ENCODE results near the gene GPR146. TPM values are rescaled to one million over a fixed set of nuclear protein-coding genes. Genes with fewer than 3 reads are reported as not detected.

The GPR146 gene
- total RNA-seq, 2 experiments from 2014 or later = 13.3 to 13.8 TPM

DNA sequence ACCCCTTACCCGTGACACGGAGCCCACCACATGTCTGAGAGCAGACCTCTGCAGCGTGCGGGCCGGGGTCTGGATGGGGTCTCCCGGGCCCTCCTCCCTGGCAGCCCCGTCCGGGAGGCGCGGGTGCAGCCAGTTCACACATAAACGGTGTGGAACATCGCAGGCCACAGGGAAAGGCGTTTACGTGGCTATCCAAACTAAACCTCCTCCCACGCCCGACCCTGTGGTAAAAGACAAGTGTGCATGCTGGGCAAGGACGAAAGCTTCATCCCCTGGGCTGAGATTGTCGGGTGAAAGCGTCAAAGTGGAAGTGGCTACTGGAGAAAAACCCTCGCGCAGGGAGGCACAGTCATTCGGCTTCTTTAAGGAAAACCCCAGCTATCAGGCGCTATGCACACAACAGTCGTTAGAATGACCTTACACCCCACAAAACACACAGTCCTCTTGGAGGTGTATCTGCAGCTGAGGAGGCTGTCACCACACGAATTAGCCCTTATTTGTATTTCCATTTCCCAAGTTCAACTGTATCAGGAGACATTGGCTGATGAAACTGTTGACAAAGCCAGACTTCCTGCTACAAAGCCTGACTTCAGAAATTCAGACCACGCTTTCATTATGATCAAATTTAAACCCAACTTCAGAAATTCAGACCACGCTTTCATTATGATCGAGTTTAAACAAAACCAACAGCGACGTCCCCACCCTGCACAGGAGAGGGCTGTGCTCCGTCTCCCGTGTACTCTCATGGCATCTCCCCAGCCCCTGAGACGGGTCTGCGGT, 58.9 kb downstream of the GPR146 start:
- POLR2A ChIA-PET = no interaction called here

GRCh38 chr7:1103789-1104515, 59.6 kb downstream of the GPR146 start:
- POLR2A ChIA-PET = interaction anchor here (0.5 kb wide), 1 partner anchor 12 kb away, joined by 3 read pairs; no protein-coding TSS in a partner anchor
- CTCF ChIA-PET = interaction anchor here (0.6 to 2.1 kb wide), 8 partner anchors 11 to 111 kb away, joined by 3 to 10 read pairs (median 4); a partner anchor contains a TSS
- Mint-ChIP-seq H3K4me1 (peaks cover 22% of the 10 kb centered on the region), H3K4me3 (no peak overlapping the region), H3K27ac (peak overlapping the region; percentile 74), H3K27me3 (no peaks in the 10 kb centered on the region), H3K36me3 (ENCODE audit: low read depth) (no peaks in the 10 kb centered on the region), H3K9me3 (no peaks in the 10 kb centered on the region)
- no peak for DNase-seq

More for the DNA sequence above, 58.9 kb downstream of the GPR146 start:
- DNase-seq = no peak
- H3K36me3 Mint-ChIP-seq (ENCODE audit: low read depth) = peaks cover 1% of the 10 kb centered on the region
- peaks cover under 1% of the 10 kb centered on the region for H3K9me3 Mint-ChIP-seq
- CTCF ChIA-PET = interaction anchor here (1.0 to 2.1 kb wide), 7 partner anchors 9 to 110 kb away, joined by 3 to 10 read pairs (median 4); a partner anchor contains a TSS
- H3K27me3 Mint-ChIP-seq = no peaks in the 10 kb centered on the region
- peaks cover 22% of the 10 kb centered on the region for H3K4me1 Mint-ChIP-seq
- peak overlapping the region; percentile 74 for H3K27ac Mint-ChIP-seq
- peak overlapping the region; percentile 6 for H3K4me3 Mint-ChIP-seq

DNA sequence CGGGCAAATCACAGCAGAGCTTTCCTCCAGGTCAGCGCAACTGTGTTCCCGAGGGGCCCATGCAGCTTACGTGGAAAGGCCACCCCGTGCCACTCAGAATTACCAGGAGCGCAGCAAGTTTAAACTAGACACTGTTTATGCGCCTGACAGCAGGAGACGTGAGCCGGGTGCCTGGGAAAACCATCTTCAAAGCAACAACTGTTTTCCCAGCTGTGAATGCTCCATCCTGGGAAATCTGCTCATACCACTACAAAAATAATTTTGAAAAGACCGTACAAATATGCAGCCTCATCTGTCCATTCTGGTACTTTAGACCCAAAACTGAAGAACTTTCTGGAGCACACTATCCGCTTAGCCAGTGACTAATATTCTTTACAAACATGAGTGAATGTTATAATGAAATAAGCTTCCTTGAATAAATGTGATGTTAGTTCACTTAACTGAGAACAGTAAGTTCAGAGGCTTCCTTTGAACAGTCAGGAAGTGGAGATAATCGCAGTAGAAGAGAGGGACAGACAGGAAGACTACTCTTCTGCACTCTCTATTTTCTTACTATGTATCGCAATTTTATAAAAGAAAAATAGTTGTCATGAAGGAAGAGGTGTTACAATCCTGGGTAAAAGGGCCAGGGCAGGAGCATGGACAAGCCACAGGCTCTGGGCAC, 60.3 kb downstream of the GPR146 start:
- H3K27ac Mint-ChIP-seq = no peak overlapping the region
- no peak overlapping the region for H3K4me3 Mint-ChIP-seq
- H3K27me3 Mint-ChIP-seq = no peaks in the 10 kb centered on the region
- CTCF ChIA-PET = interaction anchor here (0.6 to 1.5 kb wide), 7 partner anchors 11 to 52 kb away, joined by 3 to 8 read pairs (median 4); a partner anchor contains a TSS
- H3K36me3 Mint-ChIP-seq (ENCODE audit: low read depth) = no peaks in the 10 kb centered on the region
- POLR2A ChIA-PET = no interaction called here
- H3K4me1 Mint-ChIP-seq = peaks cover 22% of the 10 kb centered on the region
- no peak for DNase-seq
- no peaks in the 10 kb centered on the region for H3K9me3 Mint-ChIP-seq

DNA sequence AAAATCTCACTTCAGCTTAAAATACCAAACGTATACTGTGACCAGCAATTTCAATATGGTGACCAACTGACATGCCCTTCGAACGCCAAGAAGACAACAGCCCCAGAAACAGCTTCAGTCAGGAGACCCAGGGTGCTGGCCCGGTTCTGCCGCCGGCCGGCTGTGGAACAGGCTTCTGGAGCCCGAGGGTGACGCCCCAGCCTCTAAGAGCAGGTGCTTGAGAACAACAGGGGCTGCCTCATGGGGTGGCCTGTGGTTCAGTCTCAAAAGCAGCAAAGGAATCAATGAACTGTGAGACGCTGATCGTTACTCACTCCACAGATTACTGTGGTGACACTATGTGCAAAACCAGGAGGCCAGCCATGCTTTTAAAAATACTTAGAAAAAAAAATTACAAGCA, 60.8 kb downstream of the GPR146 start:
- H3K4me3 Mint-ChIP-seq = no peak overlapping the region
- H3K27ac Mint-ChIP-seq = no peak overlapping the region
- DNase-seq = no peak
- POLR2A ChIA-PET = no interaction called here
- CTCF ChIA-PET = interaction anchor here (1.0 to 1.7 kb wide), 4 partner anchors 10 to 52 kb away, joined by 4 to 8 read pairs (median 4); no protein-coding TSS in a partner anchor
- no peaks in the 10 kb centered on the region for H3K27me3 Mint-ChIP-seq
- peaks cover 22% of the 10 kb centered on the region for H3K4me1 Mint-ChIP-seq
- no peaks in the 10 kb centered on the region for H3K36me3 Mint-ChIP-seq (ENCODE audit: low read depth)
- H3K9me3 Mint-ChIP-seq = no peaks in the 10 kb centered on the region

GRCh38 chr7:1106063-1106792, 61.9 kb downstream of the GPR146 start:
- Mint-ChIP-seq H3K4me1 (peaks cover 22% of the 10 kb centered on the region), H3K27me3 (no peaks in the 10 kb centered on the region), H3K9me3 (no peaks in the 10 kb centered on the region), H3K36me3 (ENCODE audit: low read depth) (no peaks in the 10 kb centered on the region), H3K4me3 (no peak overlapping the region), H3K27ac (no peak overlapping the region)
- CTCF ChIA-PET = interaction anchor here (1.4 to 1.7 kb wide), 3 partner anchors 12 to 64 kb away, joined by 3 to 6 read pairs (median 4); no protein-coding TSS in a partner anchor
- DNase-seq = no peak
- POLR2A ChIA-PET = no interaction called here

DNA sequence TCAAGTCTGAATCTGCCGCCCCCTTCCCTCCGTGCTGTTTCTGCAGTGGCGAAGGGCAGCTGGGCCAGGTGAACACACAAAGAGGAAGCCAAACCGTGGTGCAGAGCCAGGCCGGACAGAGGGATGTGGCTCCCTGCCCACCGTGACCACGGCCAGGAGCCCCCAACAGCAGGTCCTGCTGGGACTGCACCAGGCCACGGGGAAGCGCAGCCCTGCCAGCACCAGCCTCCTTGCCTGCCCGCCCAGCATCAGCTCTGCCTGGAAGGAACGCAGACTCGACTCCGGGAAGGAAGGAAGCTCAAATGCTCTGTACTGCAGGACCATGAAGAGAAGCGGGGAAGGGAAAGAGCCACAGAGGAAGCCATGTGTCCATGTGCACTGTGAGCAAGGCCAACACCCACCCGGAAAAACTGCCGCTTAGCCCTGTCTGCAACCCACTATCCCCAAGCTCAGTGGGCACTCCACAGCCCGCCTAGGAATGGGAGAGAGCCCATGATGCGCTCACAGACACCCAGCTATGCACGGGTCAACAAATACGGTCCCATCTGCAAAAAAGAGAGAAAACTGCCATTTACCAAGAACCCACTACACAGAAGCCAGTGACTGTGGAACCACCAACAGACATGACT, 62.6 kb downstream of the GPR146 start:
- Mint-ChIP-seq H3K27me3 (no peaks in the 10 kb centered on the region), H3K4me3 (no peak overlapping the region), H3K4me1 (peaks cover 22% of the 10 kb centered on the region), H3K27ac (peak overlapping the region; percentile 22), H3K36me3 (ENCODE audit: low read depth) (no peaks in the 10 kb centered on the region), H3K9me3 (no peaks in the 10 kb centered on the region)
- CTCF ChIA-PET = interaction anchor here (1.4 to 1.7 kb wide), 3 partner anchors 13 to 63 kb away, joined by 3 to 6 read pairs (median 4); no protein-coding TSS in a partner anchor
- no peak for DNase-seq
- POLR2A ChIA-PET = no interaction called here

DNA sequence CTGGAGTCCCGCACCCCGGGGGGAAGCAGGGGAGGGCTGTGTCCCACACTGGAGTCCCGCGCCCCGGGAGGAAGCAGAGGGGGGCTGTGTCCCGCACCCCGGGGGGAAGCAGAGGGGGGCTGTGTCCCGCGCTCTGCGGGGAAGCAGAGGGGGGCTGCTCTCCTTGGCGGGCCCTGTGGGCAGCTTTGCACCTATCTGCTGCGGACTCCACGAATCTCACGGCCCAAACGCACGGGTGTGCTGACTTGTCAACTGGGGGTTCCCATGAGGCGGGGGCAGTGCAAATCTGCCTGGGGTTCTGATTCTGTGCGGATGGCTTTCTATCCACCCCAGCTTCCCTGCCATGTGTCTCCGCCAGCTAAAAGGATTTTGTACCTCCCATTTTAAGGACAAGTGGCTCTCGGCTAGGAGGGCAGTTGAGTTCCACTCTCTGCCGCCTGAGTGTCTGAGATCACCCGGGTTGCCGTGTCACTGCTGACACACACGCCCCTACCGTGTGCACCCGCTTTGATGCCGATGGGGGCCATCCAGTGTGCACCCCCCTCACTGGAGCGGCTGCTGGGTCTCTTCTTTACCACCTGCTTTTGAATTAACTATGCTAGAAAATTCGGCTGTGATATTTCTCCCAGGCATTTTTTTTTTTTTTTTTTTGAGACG, 64.0 kb downstream of the GPR146 start:
- Mint-ChIP-seq H3K4me3 (no peak overlapping the region), H3K9me3 (no peaks in the 10 kb centered on the region), H3K36me3 (ENCODE audit: low read depth) (no peaks in the 10 kb centered on the region), H3K27me3 (no peaks in the 10 kb centered on the region), H3K27ac (no peak overlapping the region), H3K4me1 (peaks cover 16% of the 10 kb centered on the region)
- POLR2A ChIA-PET = no interaction called here
- CTCF ChIA-PET = no interaction called here
- no peak for DNase-seq

Small RNA genes lying within 50 kb of the gene (microRNA-seq; reads per million reads assigned to microRNA genes)
- 744 reads per million, percentile 83 among the genes with 10 or more reads in this experiment for gene MIR339 (ENCODE audit: borderline microRNAs expressed, borderline replicate concordance)

Other genes starting within 250 kb of the GPR146 start
- gene SUN1, start 212.1 kb upstream of the GPR146 start, total RNA-seq = 10 to 100 TPM; 76.8 to 78.5 TPM
- gene GET4, start 168.0 kb upstream of the GPR146 start, total RNA-seq = 10 to 100 TPM; 32.1 to 36.3 TPM
- gene ADAP1, start 89.9 kb upstream of the GPR146 start, total RNA-seq = 10 to 100 TPM; 12.4 to 13.5 TPM
- gene COX19, start 69.0 kb upstream of the GPR146 start, total RNA-seq = 10 to 100 TPM; 18.2 to 20.1 TPM
- gene CYP2W1, start 61.4 kb upstream of the GPR146 start, total RNA-seq = not detected
- gene GPER1, start 43.6 kb downstream of the GPR146 start, total RNA-seq = under 1 TPM in 1 of 2 experiments, not detected in 1; 0.08 TPM
- gene ZFAND2A, start 115.7 kb downstream of the GPR146 start, total RNA-seq = 10 to 100 TPM; 23.3 to 24.0 TPM
- gene UNCX, start 188.3 kb downstream of the GPR146 start, total RNA-seq = not detected

All from activated CD4-positive, alpha-beta T cell treated with anti-CD3 and anti-CD28 coated beads, Interleukin-2, amount 10 ng/mL, durations not matched to agents 7 days and 5 days (primary cell).